ENCODE measurements around the gene VWF. TPM values are rescaled to one million over a fixed set of nuclear protein-coding genes. Genes with fewer than 3 reads are reported as not detected.
A peak's percentile ranks its signal among the peaks of the same experiment; 100 is the strongest.

VWF gene
- total RNA-seq, 4 donors from 2014 or later, result 94.3 to 261 (median 162) TPM

- no peaks in the 10 kb centered on the region for H3K27me3 ChIP-seq
- no peak overlapping the region for H3K27ac ChIP-seq
- no peaks in the 10 kb centered on the region for H3K4me1 ChIP-seq
- no peak for ATAC-seq
- H3K36me3 ChIP-seq, result peaks cover 0 to 5% of the 10 kb centered on the region in 2 donors
- 72 to 81% methylated on average over 2 to 3 of the region's 7 CpGs for WGBS, 2 donors (ENCODE audit: low coverage in 1 of 2)
- no peak overlapping the region for H3K4me3 ChIP-seq
- no peaks in the 10 kb centered on the region for H3K9me3 ChIP-seq
- no peak for TF ChIP-seq POLR2A (IDR thresholded peaks at IDR 0.05)
- no peak for TF ChIP-seq POLR2AphosphoS5 (IDR thresholded peaks at IDR 0.05)
- TF ChIP-seq CTCF (IDR thresholded peaks at IDR 0.05), result no peak
- TF ChIP-seq EP300 (IDR thresholded peaks at IDR 0.05), result no peak
These were observed 82.6 kb downstream of the VWF start for GRCh38 chr12:6041891-6042290.

GRCh38 chr12:6040815-6041214 is 83.7 kb downstream of the VWF start:
- no peaks in the 10 kb centered on the region for H3K9me3 ChIP-seq
- H3K36me3 ChIP-seq, result peaks cover 0 to 5% of the 10 kb centered on the region in 2 donors
- no peak overlapping the region for H3K4me3 ChIP-seq
- H3K27ac ChIP-seq, result no peak overlapping the region
- WGBS, 2 donors (ENCODE audit: low coverage in 1 of 2), result 20 to 35% methylated on average over 3 to 5 of the region's 5 CpGs
- TF ChIP-seq POLR2AphosphoS5 (IDR thresholded peaks at IDR 0.05) (no peak), EP300 (IDR thresholded peaks at IDR 0.05) (no peak), CTCF (IDR thresholded peaks at IDR 0.05) (no peak), POLR2A (IDR thresholded peaks at IDR 0.05) (no peak)
- no peaks in the 10 kb centered on the region for H3K27me3 ChIP-seq
- H3K4me1 ChIP-seq, result no peaks in the 10 kb centered on the region
- no peak for ATAC-seq

- H3K4me1 ChIP-seq, result no peaks in the 10 kb centered on the region
- no peak overlapping the region for H3K27ac ChIP-seq
- peak; percentile 85 for ATAC-seq
- 13 to 33% methylated on average over 6 to 10 of the region's 12 CpGs for WGBS, 2 donors (ENCODE audit: low coverage in 1 of 2)
- no peaks in the 10 kb centered on the region for H3K27me3 ChIP-seq
- H3K4me3 ChIP-seq, result no peak overlapping the region
- H3K36me3 ChIP-seq, result peaks cover 0 to 5% of the 10 kb centered on the region in 2 donors
- TF ChIP-seq POLR2AphosphoS5 (IDR thresholded peaks at IDR 0.05) (no peak), CTCF (IDR thresholded peaks at IDR 0.05) (peak in 3 of 4 experiments; percentile 91 to 94 (median 93))
- H3K9me3 ChIP-seq, result no peaks in the 10 kb centered on the region
These were observed 84.4 kb downstream of the VWF start for GRCh38 chr12:6039894-6040601.

GRCh38 chr12:6038160-6038559 is 86.3 kb downstream of the VWF start:
- no peak for ATAC-seq
- no peaks in the 10 kb centered on the region for H3K27me3 ChIP-seq
- H3K4me3 ChIP-seq, result no peak overlapping the region
- H3K9me3 ChIP-seq, result no peaks in the 10 kb centered on the region
- H3K4me1 ChIP-seq, result no peaks in the 10 kb centered on the region
- H3K36me3 ChIP-seq, result peaks cover 0 to 8% of the 10 kb centered on the region in 2 donors
- TF ChIP-seq POLR2A (IDR thresholded peaks at IDR 0.05) (no peak), CTCF (IDR thresholded peaks at IDR 0.05) (peak in 3 of 4 experiments; percentile 12 to 45 (median 15))
- H3K27ac ChIP-seq, result no peak overlapping the region
- 51% methylated on average over 3 of the region's 8 CpGs; no CpG with 5 or more reads in 1 of the 2 donors for WGBS, 2 donors (ENCODE audit: low coverage in 1 of 2)

- H3K4me1 ChIP-seq, result no peaks in the 10 kb centered on the region
- H3K4me3 ChIP-seq, result no peak overlapping the region
- ATAC-seq, result no peak
- H3K27me3 ChIP-seq, result no peaks in the 10 kb centered on the region
- 77% methylated on average over 2 of the region's 9 CpGs; no CpG with 5 or more reads in 1 of the 2 donors for WGBS, 2 donors (ENCODE audit: low coverage in 1 of 2)
- TF ChIP-seq POLR2AphosphoS5 (IDR thresholded peaks at IDR 0.05) (no peak), EP300 (IDR thresholded peaks at IDR 0.05) (no peak), POLR2A (IDR thresholded peaks at IDR 0.05) (no peak), CTCF (IDR thresholded peaks at IDR 0.05) (no peak)
- no peaks in the 10 kb centered on the region for H3K9me3 ChIP-seq
- no peak overlapping the region for H3K27ac ChIP-seq
- peaks cover 0 to 8% of the 10 kb centered on the region in 2 donors for H3K36me3 ChIP-seq
These were observed 87.0 kb downstream of the VWF start for GRCh38 chr12:6037459-6037858.

All from gastroesophageal sphincter (tissue), 4 donors.